HFF-Myc (cell line): Measurements from ENCODE around the gene ODR4.
"Not testable (repeated sequence)": the region's sequence is repeated elsewhere in the genome, so short reads cannot be mapped to it uniquely, and the experiment has no call there.

Source experiments
- DNase-seq: peaks from one replicate; pipeline ENCODE4 v3.0.0-alpha.2; 2011; ENCODE audit warnings: low read depth; ENCODE audit errors: extremely low read depth
- H3K4me3 ChIP-seq: replicated peaks from 2 replicates; pipeline ENCODE4 v1.5.1; 2011; ENCODE audit warnings: low read depth, mild to moderate bottlenecking, control low read depth, low read length
- CTCF ChIP-seq: IDR thresholded peaks from 2 replicates; pipeline ENCODE4 v1.5.1; 2012; ENCODE audit warnings: mild to moderate bottlenecking, low read depth, low read length, control low read depth; ENCODE audit errors: missing control alignments

The ODR4 gene

GRCh38 chr1:186442651-186443375 lies 67.2 kb downstream of the ODR4 start:
- DNase-seq, result no peak
- H3K4me3 ChIP-seq, result no peak overlapping the region
- TF ChIP-seq CTCF, result no peak

GRCh38 chr1:186443638-186444037 lies 68.0 kb downstream of the ODR4 start:
- no peak for DNase-seq
- no peak for TF ChIP-seq CTCF
- H3K4me3 ChIP-seq, result no peak overlapping the region

GRCh38 chr1:186446152-186446551 lies 70.5 kb downstream of the ODR4 start:
- H3K4me3 ChIP-seq, result no peak overlapping the region
- TF ChIP-seq CTCF, result no peak
- no peak for DNase-seq

GRCh38 chr1:186454981-186455380 lies 79.3 kb downstream of the ODR4 start:
- TF ChIP-seq CTCF, result no peak
- no peak overlapping the region for H3K4me3 ChIP-seq
- no peak for DNase-seq

- DNase-seq, result no peak
- no peak for TF ChIP-seq CTCF
- no peak overlapping the region for H3K4me3 ChIP-seq
These were observed 81.2 kb downstream of the ODR4 start for GRCh38 chr1:186456729-186457255.

- DNase-seq, H3K4me3 ChIP-seq: not testable (repeated sequence)
These were observed 83.5 kb downstream of the ODR4 start for GRCh38 chr1:186459161-186459560.

- no peak for DNase-seq
- TF ChIP-seq CTCF, result no peak
- H3K4me3 ChIP-seq, result no peak within 1 kb of the TSS
These were observed 85.4 kb downstream of the ODR4 start, which contains the start of gene PDC for GRCh38 chr1:186461014-186461413. TSS of gene PDC (minus strand) at chr1:186461114. CDS start at chr1:186449459, 11,655 bp downstream.
